Measurements from ENCODE around the gene CCDC78. TPM values are rescaled to one million over a fixed set of nuclear protein-coding genes. Genes with fewer than 3 reads are reported as not detected.

The CCDC78 gene
- total RNA-seq, 4 donors from 2014 or later, result 0.72 to 2.4 (median 1.5) TPM

- ATAC-seq (ENCODE audit: low FRiP score), result no peak
- no peak for DNase-seq (ENCODE audit: low spot score)
- no peak for TF ChIP-seq CTCF (IDR thresholded peaks at IDR 0.05)
Measured at GRCh38 chr16:722835-723633, 3.2 kb downstream of the CCDC78 start.

GRCh38 chr16:721765-722540 is 4.3 kb downstream of the CCDC78 start:
- DNase-seq (ENCODE audit: low spot score) (no peak), ATAC-seq (ENCODE audit: low FRiP score) (no peak)
- no peak for TF ChIP-seq CTCF (IDR thresholded peaks at IDR 0.05)

- TF ChIP-seq CTCF (IDR thresholded peaks at IDR 0.05), result no peak
- ATAC-seq (ENCODE audit: low FRiP score) (peak; percentile 80), DNase-seq (ENCODE audit: low spot score) (peak; percentile 40)
Measured at GRCh38 chr16:720990-721764, 5.1 kb downstream of the CCDC78 start, which contains the start of gene ANTKMT. TSS of gene ANTKMT (plus strand) at chr16:721146. CDS start at chr16:721275, 129 bp downstream.

- DNase-seq (ENCODE audit: low spot score), result no peak
- no peak for TF ChIP-seq CTCF (IDR thresholded peaks at IDR 0.05)
- peak; percentile 15 for ATAC-seq (ENCODE audit: low FRiP score)
Measured at GRCh38 chr16:720447-720989, 5.7 kb downstream of the CCDC78 start.

- no peak for DNase-seq (ENCODE audit: low spot score)
- TF ChIP-seq CTCF (IDR thresholded peaks at IDR 0.05), result no peak
- ATAC-seq (ENCODE audit: low FRiP score), result no peak
Measured at GRCh38 chr16:719815-720446, 6.3 kb downstream of the CCDC78 start.

GRCh38 chr16:718922-719321 is 7.3 kb downstream of the CCDC78 start:
- TF ChIP-seq CTCF (IDR thresholded peaks at IDR 0.05), result no peak
- ATAC-seq (ENCODE audit: low FRiP score) (no peak), DNase-seq (ENCODE audit: low spot score) (no peak)
